ENCODE measurements around the gene CABP2. TPM values are rescaled to one million over a fixed set of nuclear protein-coding genes. Genes with fewer than 3 reads are reported as not detected.

The CABP2 gene
- total and polyA plus RNA-seq, 2 donors (not counting 1 experiment from before 2014, with no cell fraction given): not detected

DNA sequence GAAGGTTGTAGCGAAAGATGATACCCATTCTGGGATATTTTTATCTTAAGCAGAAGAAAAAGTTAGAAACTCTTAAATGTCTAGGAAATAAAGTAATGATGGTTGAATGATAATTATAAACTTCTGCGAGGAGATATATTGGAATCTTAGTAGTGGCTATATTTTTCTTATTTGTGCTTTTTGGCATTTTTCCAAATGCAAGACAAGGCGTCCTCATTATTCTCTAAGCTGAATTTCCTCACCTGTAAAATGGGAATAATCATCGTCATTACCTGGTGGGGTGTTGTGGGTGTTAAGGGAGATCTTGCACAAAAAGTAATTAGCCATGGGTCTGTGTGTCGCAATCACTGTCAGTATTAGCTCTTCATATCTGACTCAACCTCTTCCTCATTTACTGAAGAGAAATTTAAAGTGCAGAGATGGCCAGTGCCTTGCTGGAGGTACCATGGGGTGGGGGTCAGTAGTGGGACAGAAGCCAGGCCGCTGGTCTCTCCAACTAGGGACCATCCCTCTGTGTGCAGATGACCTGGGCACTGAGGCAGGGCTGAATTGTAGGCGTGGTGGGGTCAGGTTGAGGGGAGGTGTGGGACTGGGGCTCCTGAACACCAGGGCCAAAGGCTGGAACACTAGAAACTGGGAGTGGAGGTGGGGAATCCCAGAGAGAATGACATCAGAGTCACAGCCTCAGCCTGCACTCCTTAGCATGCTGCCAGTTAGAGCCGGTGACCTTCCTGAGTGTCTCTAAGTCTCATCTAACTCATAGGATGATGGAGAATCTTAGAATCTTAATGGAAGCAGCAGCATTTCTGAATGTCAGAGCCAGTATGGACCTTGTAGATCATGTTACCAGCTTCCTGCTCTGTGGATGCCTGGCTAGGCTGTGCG is 22.2 kb downstream of the CABP2 start:
- Histone ChIP-seq H3K79me2 (ENCODE audit: control insufficient read depth, insufficient read depth, low read length) (no peaks in the 10 kb centered on the region), H3K4me2 (ENCODE audit: extremely low read depth, insufficient read depth, low read length) (no peak overlapping the region), H3K36me3 (ENCODE audit: control insufficient read depth, insufficient read depth, low read length) (peaks cover 2% of the 10 kb centered on the region), H3K9ac (ENCODE audit: insufficient read depth, low read length) (no peak overlapping the region), H4K20me1 (ENCODE audit: control insufficient read depth, extremely low read depth, insufficient read depth, low read length) (no peaks in the 10 kb centered on the region), H3K4me1 (ENCODE audit: control insufficient read depth, extremely low read depth, insufficient read depth, low read length) (peaks cover 6% of the 10 kb centered on the region), H3K9me3 (ENCODE audit: control insufficient read depth, insufficient read depth, low read depth, low read length) (no peaks in the 10 kb centered on the region), H3K27ac (ENCODE audit: insufficient read depth, low read length) (no peak overlapping the region), H2AFZ (ENCODE audit: low read length) (no peak overlapping the region), H3K4me3 (replicated peaks in 1 of 4; ENCODE audit: control extremely low read depth in 1 of 4, insufficient read depth in 1 of 4, low read depth in 3 of 4, low read length in 4 of 4) (no peak overlapping the region), H3K27me3 (ENCODE audit: control insufficient read depth, insufficient read depth, low read length) (no peaks in the 10 kb centered on the region)
- no peak for DNase-seq (ENCODE audit: low read depth in 2 of 2)
- TF ChIP-seq CTCF (conservative IDR thresholded peaks at IDR 0.05 in 1 of 2, IDR thresholded peaks at IDR 0.05 in 1 of 2; ENCODE audit: low read depth in 1 of 2, low read length in 2 of 2) (no peak), EZH2 (IDR thresholded peaks at IDR 0.05; ENCODE audit: low read length, missing control alignments) (no peak)

GRCh38 chr11:67500484-67500821 is 22.8 kb downstream of the CABP2 start:
- Histone ChIP-seq H3K27ac (ENCODE audit: insufficient read depth, low read length) (no peak overlapping the region), H2AFZ (ENCODE audit: low read length) (no peak overlapping the region), H4K20me1 (ENCODE audit: control insufficient read depth, extremely low read depth, insufficient read depth, low read length) (no peaks in the 10 kb centered on the region), H3K79me2 (ENCODE audit: control insufficient read depth, insufficient read depth, low read length) (no peaks in the 10 kb centered on the region), H3K36me3 (ENCODE audit: control insufficient read depth, insufficient read depth, low read length) (peaks cover 2% of the 10 kb centered on the region), H3K4me1 (ENCODE audit: control insufficient read depth, extremely low read depth, insufficient read depth, low read length) (peaks cover 2% of the 10 kb centered on the region), H3K9me3 (ENCODE audit: control insufficient read depth, insufficient read depth, low read depth, low read length) (no peaks in the 10 kb centered on the region), H3K4me2 (ENCODE audit: extremely low read depth, insufficient read depth, low read length) (no peak overlapping the region), H3K9ac (ENCODE audit: insufficient read depth, low read length) (no peak overlapping the region), H3K4me3 (replicated peaks in 1 of 4; ENCODE audit: control extremely low read depth in 1 of 4, insufficient read depth in 1 of 4, low read depth in 3 of 4, low read length in 4 of 4) (no peak overlapping the region), H3K27me3 (ENCODE audit: control insufficient read depth, insufficient read depth, low read length) (no peaks in the 10 kb centered on the region)
- TF ChIP-seq EZH2 (IDR thresholded peaks at IDR 0.05; ENCODE audit: low read length, missing control alignments) (no peak), CTCF (conservative IDR thresholded peaks at IDR 0.05 in 1 of 2, IDR thresholded peaks at IDR 0.05 in 1 of 2; ENCODE audit: low read depth in 1 of 2, low read length in 2 of 2) (no peak)
- no peak for DNase-seq (ENCODE audit: low read depth in 2 of 2)

- H3K27ac ChIP-seq (ENCODE audit: insufficient read depth, low read length): no peak overlapping the region
- no peaks in the 10 kb centered on the region for H4K20me1 ChIP-seq (ENCODE audit: control insufficient read depth, extremely low read depth, insufficient read depth, low read length)
- TF ChIP-seq EZH2 (IDR thresholded peaks at IDR 0.05; ENCODE audit: low read length, missing control alignments) (no peak), CTCF (conservative IDR thresholded peaks at IDR 0.05 in 1 of 2, IDR thresholded peaks at IDR 0.05 in 1 of 2; ENCODE audit: low read depth in 1 of 2, low read length in 2 of 2) (no peak)
- H3K4me1 ChIP-seq (ENCODE audit: control insufficient read depth, extremely low read depth, insufficient read depth, low read length): no peaks in the 10 kb centered on the region
- no peak for DNase-seq (ENCODE audit: low read depth in 2 of 2)
- no peaks in the 10 kb centered on the region for H3K27me3 ChIP-seq (ENCODE audit: control insufficient read depth, insufficient read depth, low read length)
- H3K4me3 ChIP-seq (replicated peaks in 1 of 4; ENCODE audit: control extremely low read depth in 1 of 4, insufficient read depth in 1 of 4, low read depth in 3 of 4, low read length in 4 of 4): no peak overlapping the region
- H3K36me3 ChIP-seq (ENCODE audit: control insufficient read depth, insufficient read depth, low read length): peaks cover 2% of the 10 kb centered on the region
- no peak overlapping the region for H3K4me2 ChIP-seq (ENCODE audit: extremely low read depth, insufficient read depth, low read length)
- no peak overlapping the region for H2AFZ ChIP-seq (ENCODE audit: low read length)
- no peaks in the 10 kb centered on the region for H3K79me2 ChIP-seq (ENCODE audit: control insufficient read depth, insufficient read depth, low read length)
- no peaks in the 10 kb centered on the region for H3K9me3 ChIP-seq (ENCODE audit: control insufficient read depth, insufficient read depth, low read depth, low read length)
- H3K9ac ChIP-seq (ENCODE audit: insufficient read depth, low read length): no peak overlapping the region
Observed at GRCh38 chr11:67499808-67500483, 23.3 kb downstream of the CABP2 start.

Data from fibroblast of lung (primary cell).